ENCODE results near the gene ID4.

DNA sequence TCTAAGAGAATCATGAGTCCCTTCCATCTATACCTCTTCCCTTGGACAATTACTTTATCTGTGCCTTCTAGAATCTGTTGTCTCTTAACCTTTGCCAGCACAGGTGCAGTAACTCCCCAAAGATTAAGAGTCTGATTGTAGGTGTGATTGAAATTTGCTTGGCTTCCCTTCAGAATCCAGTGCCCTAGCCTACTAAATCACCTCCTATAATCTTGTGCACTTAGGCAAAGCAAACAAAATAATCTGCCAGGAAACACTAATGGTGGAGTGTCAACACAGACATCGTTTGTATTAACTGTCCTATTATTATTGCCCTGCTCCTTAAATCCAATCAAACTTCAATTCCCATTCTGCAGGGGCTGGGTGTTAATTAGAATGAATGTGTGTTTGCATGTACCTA lies 28.0 kb downstream of the ID4 start:
- no peak for TF ChIP-seq ZNF274 (IDR thresholded peaks at IDR 0.05; ENCODE audit: low read depth, low read length)
- no peak for TF ChIP-seq SUZ12 (IDR thresholded peaks at IDR 0.05; ENCODE audit: extremely low read depth, insufficient read depth, insufficient read length)

All from NT2/D1 (cell line).